Liver (tissue), 9 donors: ENCODE measurements around the gene LNX1. TPM values are rescaled to one million over a fixed set of nuclear protein-coding genes. Genes with fewer than 3 reads are reported as not detected.

Source experiments
- DNase-seq: peaks from one replicate; pipeline ENCODE4 v3.0.0-alpha.2; 2017; ENCODE audit warnings: low spot score
- H3K27ac ChIP-seq, 2 donors: one replicate each; pipeline ENCODE4 v1.7.0; 2013; ENCODE audit warnings: inconsistent platforms in 2 of 2, low read length in 2 of 2, control low read depth in 1 of 2, low read depth in 1 of 2, mild to moderate bottlenecking in 1 of 2
- H3K27me3 ChIP-seq, 4 donors: one replicate each; pipeline versions ENCODE4 v1.6.1 to v1.7.0; 2013; ENCODE audit warnings: low read length in 3 of 4, inconsistent platforms in 1 of 4, mild to moderate bottlenecking in 1 of 4, moderate library complexity in 1 of 4; ENCODE audit not compliant: control insufficient read depth in 4 of 4, insufficient read depth in 4 of 4
- H3K36me3 ChIP-seq, 4 donors: one replicate each; pipeline versions ENCODE4 v1.6.1 to v1.7.0; 2013; ENCODE audit warnings: low read length in 3 of 4, mild to moderate bottlenecking in 3 of 4, low read depth in 1 of 4, moderate library complexity in 1 of 4; ENCODE audit not compliant: control insufficient read depth in 4 of 4, insufficient read depth in 3 of 4
- H3K4me1 ChIP-seq, 4 donors: one replicate each; pipeline versions ENCODE4 v1.6.1 to v1.7.0; 2013; ENCODE audit warnings: low read length in 3 of 4, mild to moderate bottlenecking in 3 of 4, moderate library complexity in 1 of 4; ENCODE audit not compliant: control insufficient read depth in 4 of 4, insufficient read depth in 4 of 4
- H3K4me3 ChIP-seq, 3 donors: one replicate each; pipeline versions ENCODE4 v1.6.1 to v1.7.0; 2013; ENCODE audit warnings: low read length in 3 of 3, control low read depth in 1 of 3, low read depth in 1 of 3, mild to moderate bottlenecking in 1 of 3
- H3K9ac ChIP-seq, 2 donors: one replicate each; pipeline ENCODE4 v1.7.0; 2013; ENCODE audit warnings: low read length in 2 of 2, mild to moderate bottlenecking in 2 of 2, moderate library complexity in 2 of 2, control low read depth in 1 of 2, low read depth in 1 of 2
- H3K9me3 ChIP-seq, 4 donors: one replicate each; pipeline versions ENCODE4 v1.6.1 to v1.7.0; 2013; ENCODE audit warnings: low read length in 3 of 4; ENCODE audit not compliant: control insufficient read depth in 4 of 4
- ATF3 ChIP-seq: IDR thresholded peaks from 2 replicates; pipeline ENCODE4 v1.6.1; 2016; ENCODE audit warnings: antibody characterized with exemption
- CTCF ChIP-seq: fragments of 150-350 bp; IDR thresholded peaks from 2 replicates; pipeline ENCODE4 v1.5.1; 2017; ENCODE audit warnings: improper control_type of control experiment, low read depth, low read length; ENCODE audit not compliant: missing input control
- EGR1 ChIP-seq, 2 donors: IDR thresholded peaks; 2 replicates each; pipeline ENCODE4 v1.6.1; 2016 to 2018; ENCODE audit warnings: antibody characterized with exemption in 2 of 2, low read depth in 2 of 2
- FOXA1 ChIP-seq: IDR thresholded peaks from 2 replicates; pipeline ENCODE4 v1.6.1; 2016; ENCODE audit warnings: antibody characterized with exemption
- FOXA2 ChIP-seq: IDR thresholded peaks from 2 replicates; pipeline ENCODE4 v1.6.1; 2016; ENCODE audit warnings: antibody characterized with exemption
- GABPA ChIP-seq, 2 donors: IDR thresholded peaks in 1 of 2; conservative IDR thresholded peaks in 1 of 2; 2 replicates each; pipeline ENCODE4 v1.6.1; 2016; ENCODE audit warnings: antibody characterized with exemption in 2 of 2, mild to moderate bottlenecking in 1 of 2, moderate library complexity in 1 of 2
- HNF4A ChIP-seq, 2 donors: conservative IDR thresholded peaks; 2 replicates each; pipeline ENCODE4 v1.6.1; 2016; ENCODE audit warnings: antibody characterized with exemption in 2 of 2, mild to moderate bottlenecking in 2 of 2
- HNF4G ChIP-seq: IDR thresholded peaks from 2 replicates; pipeline ENCODE4 v1.6.1; 2016; ENCODE audit warnings: antibody characterized with exemption
- JUND ChIP-seq, 2 donors: IDR thresholded peaks; 2 replicates each; pipeline ENCODE4 v1.6.1; 2016; ENCODE audit warnings: antibody characterized with exemption in 2 of 2
- MAX ChIP-seq: IDR thresholded peaks from 2 replicates; pipeline ENCODE4 v1.6.1; 2016; ENCODE audit warnings: antibody characterized with exemption
- NR2F2 ChIP-seq: IDR thresholded peaks from 2 replicates; pipeline ENCODE4 v1.6.1; 2016; ENCODE audit warnings: antibody characterized with exemption
- RAD21 ChIP-seq, 2 donors: IDR thresholded peaks; 2 replicates each; pipeline ENCODE4 v1.6.1; 2016; ENCODE audit warnings: antibody characterized with exemption in 2 of 2, mild to moderate bottlenecking in 2 of 2
- REST ChIP-seq: IDR thresholded peaks from 2 replicates; pipeline ENCODE4 v1.6.1; 2016; ENCODE audit warnings: antibody characterized with exemption, mild to moderate bottlenecking
- RXRA ChIP-seq, 2 donors: IDR thresholded peaks; 2 replicates each; pipeline ENCODE4 v1.6.1; 2017 to 2018; ENCODE audit warnings: antibody characterized with exemption in 2 of 2, mild to moderate bottlenecking in 1 of 2
- SP1 ChIP-seq: IDR thresholded peaks from 2 replicates; pipeline ENCODE4 v1.6.1; 2018; ENCODE audit warnings: antibody characterized with exemption, mild to moderate bottlenecking
- TAF1 ChIP-seq: conservative IDR thresholded peaks from 2 replicates; pipeline ENCODE4 v1.6.1; 2016; ENCODE audit warnings: antibody characterized with exemption, mild to moderate bottlenecking
- YY1 ChIP-seq: IDR thresholded peaks from 2 replicates; pipeline ENCODE4 v1.6.1; 2016; ENCODE audit warnings: antibody characterized with exemption, mild to moderate bottlenecking
- ZBTB33 ChIP-seq: IDR thresholded peaks from 2 replicates; pipeline ENCODE4 v1.6.1; 2016; ENCODE audit warnings: antibody characterized with exemption
- whole genome bisulfite sequencing: extraction: QIAGEN DNeasy Blood & Tissue Kit; methylation state at CpG from one replicate; pipeline ENCODE4 v1.1.7; 2013; 5-methylcytosine and 5-hydroxymethylcytosine counted together
- polyA plus RNA-seq, 2 donors: library from polyadenylated mRNA; stranded (reverse) in 1 of 2; unstranded in 1 of 2; fragments of 200-250 nt in 1 of 2; fragments of >200 nt in 1 of 2; fragmentation: Nextera tagmentation in 1 of 2; extraction: Ambion mirVana in 1 of 2; gene quantifications; one replicate each; pipeline versions ENCODE4 v1.2.1 to v1.2.3, GENCODE V29; 2013 to 2015
- total RNA-seq, 2 donors: library from RNA; depleted of rRNA; stranded (reverse); fragments of >200 nt; gene quantifications; one replicate each; pipeline ENCODE4 v1.2.3, GENCODE V29; 2014
- donor health status: healthy.
- donor health status: healthy.
- donor health status: healthy.
- donor health status: healthy.
- donor health status: healthy.

The LNX1 gene
- total and polyA plus RNA-seq, 4 donors, result 1.5 to 3.4 (median 2.3) TPM

GRCh38 chr4:53545942-53546581 is 45.2 kb downstream of the LNX1 start:
- DNase-seq, result no peak
- Histone ChIP-seq H3K27ac (peak overlapping the region in 1 of 2 donors; percentile 38), H3K9me3 (no peaks in the 10 kb centered on the region), H3K4me3 (no peak overlapping the region), H3K36me3 (no peaks in the 10 kb centered on the region), H3K27me3 (no peaks in the 10 kb centered on the region), H3K9ac (no peak overlapping the region), H3K4me1 (peaks cover 6 to 15% (median 13%) of the 10 kb centered on the region in 4 donors)
- no peak for TF ChIP-seq REST
- peak; percentile 32 for TF ChIP-seq MAX
- TF ChIP-seq RXRA (IDR thresholded peaks at IDR 0.05), result peak; percentile 75 to 91
- TF ChIP-seq HNF4A (conservative IDR thresholded peaks at IDR 0.05), result peak; percentile 70 to 83
- TF ChIP-seq ZBTB33, result no peak
- peak in 1 of 2 donors; percentile 43 for TF ChIP-seq EGR1 (IDR thresholded peaks at IDR 0.05; ENCODE audit: low read depth in 2 of 2)
- peak; percentile 36 for TF ChIP-seq HNF4G
- peak; percentile 13 for TF ChIP-seq FOXA1
- TF ChIP-seq GABPA (IDR thresholded peaks at IDR 0.05 in 1 of 2, conservative IDR thresholded peaks at IDR 0.05 in 1 of 2), result no peak
- no peak for TF ChIP-seq TAF1
- no peak for TF ChIP-seq FOXA2
- no peak for TF ChIP-seq ATF3
- peak; percentile 33 to 58 for TF ChIP-seq RAD21 (IDR thresholded peaks at IDR 0.05)
- peak; percentile 35 for TF ChIP-seq NR2F2
- TF ChIP-seq YY1, result peak; percentile 70
- peak in 1 of 2 donors; percentile 59 for TF ChIP-seq JUND (IDR thresholded peaks at IDR 0.05)
- TF ChIP-seq CTCF, result no peak
- TF ChIP-seq SP1, result peak; percentile 73
- 49% methylated on average over 3 of the region's 3 CpGs for WGBS
